Right hindlimb (tissue), 1 donor: Measurements from ENCODE around the gene B4GALNT2.
"Not testable (repeated sequence)": the region's sequence is repeated elsewhere in the genome, so short reads cannot be mapped to it uniquely, and the experiment has no call there.

Source experiments
- DNase-seq: peaks from one replicate; pipeline ENCODE4 v3.0.0-alpha.2; 2018

Gene B4GALNT2

GRCh38 chr17:49121696-49122292 lies 10.8 kb upstream of the B4GALNT2 start:
- DNase-seq = no peak

- no peak for DNase-seq
These were observed 10.0 kb upstream of the B4GALNT2 start for GRCh38 chr17:49122566-49122965.

DNA sequence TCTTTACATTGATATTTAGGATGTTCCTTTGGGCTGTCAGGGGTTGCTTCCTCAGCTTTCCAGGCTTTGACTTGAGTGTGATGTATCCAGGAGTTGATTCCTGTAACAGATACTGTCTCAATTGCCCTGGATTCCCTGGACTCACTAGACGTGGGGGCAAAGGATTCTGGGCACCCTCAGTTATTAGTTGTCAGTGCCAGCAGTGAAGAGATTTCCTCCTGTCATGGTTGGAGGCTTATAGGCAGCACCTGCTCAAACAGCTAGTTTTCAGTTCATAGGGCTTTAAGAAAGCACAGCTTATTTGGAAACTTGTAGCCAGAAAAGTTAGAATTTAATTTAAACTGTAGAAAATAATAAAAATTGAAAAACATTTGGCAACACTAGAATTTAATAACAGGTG lies 9.5 kb upstream of the B4GALNT2 start:
- no peak for DNase-seq

- no peak for DNase-seq
These were observed 7.1 kb upstream of the B4GALNT2 start for GRCh38 chr17:49125449-49125848.

GRCh38 chr17:49126183-49126859 lies 6.2 kb upstream of the B4GALNT2 start:
- DNase-seq = not testable (repeated sequence)

DNA sequence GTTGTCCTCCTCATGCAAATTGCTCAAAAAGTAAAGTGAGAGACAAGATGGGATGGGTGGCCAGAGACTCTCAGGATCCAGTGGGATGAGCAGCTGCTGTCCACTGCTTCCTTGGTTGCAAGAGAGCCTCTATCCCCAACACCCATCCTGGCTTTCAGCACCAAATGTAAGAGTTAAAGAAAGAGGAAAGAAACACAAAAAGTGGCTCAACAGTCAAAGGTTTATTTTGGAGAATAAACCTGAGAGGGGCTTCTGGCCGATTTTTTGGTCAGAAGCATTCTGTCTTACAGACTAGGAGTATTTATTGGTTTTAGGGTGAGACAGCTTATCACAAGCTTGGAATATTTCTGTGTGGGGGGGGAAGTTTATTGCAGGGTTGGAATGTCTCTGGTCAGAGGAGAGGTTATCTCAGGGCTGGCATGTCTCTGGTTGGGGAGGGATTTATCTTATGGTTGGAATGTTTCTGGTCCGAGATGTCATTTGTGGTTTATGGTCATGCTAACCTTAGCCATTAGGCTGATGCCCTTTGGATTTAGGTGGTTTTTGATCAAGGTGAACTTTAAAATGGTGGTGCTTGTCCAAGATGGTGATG lies 3.1 kb upstream of the B4GALNT2 start:
- DNase-seq = not testable (repeated sequence)

DNA sequence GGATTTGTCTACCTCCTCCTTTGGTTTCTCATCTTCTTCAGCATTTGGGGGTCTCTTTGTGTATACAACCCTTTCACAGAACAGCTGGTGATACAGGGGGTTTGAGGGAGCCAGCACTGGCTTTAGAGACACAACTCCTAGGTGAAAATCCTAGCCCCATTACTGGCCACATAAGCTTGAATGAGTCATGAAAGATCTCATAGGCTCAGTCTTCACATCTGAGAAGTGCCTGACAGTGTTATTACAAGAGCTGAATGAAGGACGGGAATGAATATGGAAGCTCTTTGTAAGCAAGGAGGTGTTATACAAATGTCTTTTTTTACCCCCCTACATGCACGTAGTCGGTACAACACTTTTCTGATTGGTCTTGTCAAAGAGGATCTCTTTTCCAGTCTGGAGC lies 1.7 kb upstream of the B4GALNT2 start:
- no peak for DNase-seq

- DNase-seq = no peak
These were observed 261 bp upstream of the B4GALNT2 start for GRCh38 chr17:49132317-49132698.

DNA sequence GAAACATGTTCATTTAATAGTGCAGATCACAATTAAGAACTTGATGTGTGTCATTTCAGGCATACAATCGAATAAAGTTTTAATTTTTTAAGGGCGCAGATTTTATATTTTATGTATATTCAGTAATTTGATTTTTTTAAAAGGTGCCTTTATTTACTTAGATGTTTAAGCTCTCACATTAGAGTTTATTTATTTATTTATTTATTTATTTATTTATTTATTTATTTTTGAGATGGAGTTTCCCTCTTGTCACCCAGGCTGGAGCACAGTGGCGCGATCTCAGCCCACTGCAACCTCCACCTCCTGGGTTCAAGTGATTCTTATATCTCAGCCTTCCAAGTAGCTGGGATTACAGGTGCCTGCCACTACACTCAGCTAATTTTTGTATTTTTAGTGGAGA lies 3.8 kb downstream of the B4GALNT2 start:
- DNase-seq = no peak

DNA sequence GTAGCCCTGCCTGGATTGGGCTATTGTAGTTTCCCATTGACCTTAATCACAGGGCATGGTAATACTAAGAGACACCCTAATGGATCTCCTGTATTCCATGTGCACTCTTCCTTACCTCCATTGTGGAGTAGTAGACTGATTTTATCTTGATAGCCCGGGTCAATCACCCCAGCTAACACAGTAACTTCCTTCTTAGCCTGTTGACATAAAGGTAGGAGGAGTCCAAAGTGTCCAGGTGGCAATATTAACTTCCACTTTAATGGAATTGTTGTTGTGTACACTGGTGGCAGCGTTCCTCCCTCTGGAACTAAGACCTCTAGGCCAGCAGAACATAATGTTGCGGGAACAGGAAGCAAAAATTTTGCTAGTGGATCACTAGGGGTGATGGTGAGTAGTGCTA lies 13.1 kb downstream of the B4GALNT2 start:
- DNase-seq = not testable (repeated sequence)

DNA sequence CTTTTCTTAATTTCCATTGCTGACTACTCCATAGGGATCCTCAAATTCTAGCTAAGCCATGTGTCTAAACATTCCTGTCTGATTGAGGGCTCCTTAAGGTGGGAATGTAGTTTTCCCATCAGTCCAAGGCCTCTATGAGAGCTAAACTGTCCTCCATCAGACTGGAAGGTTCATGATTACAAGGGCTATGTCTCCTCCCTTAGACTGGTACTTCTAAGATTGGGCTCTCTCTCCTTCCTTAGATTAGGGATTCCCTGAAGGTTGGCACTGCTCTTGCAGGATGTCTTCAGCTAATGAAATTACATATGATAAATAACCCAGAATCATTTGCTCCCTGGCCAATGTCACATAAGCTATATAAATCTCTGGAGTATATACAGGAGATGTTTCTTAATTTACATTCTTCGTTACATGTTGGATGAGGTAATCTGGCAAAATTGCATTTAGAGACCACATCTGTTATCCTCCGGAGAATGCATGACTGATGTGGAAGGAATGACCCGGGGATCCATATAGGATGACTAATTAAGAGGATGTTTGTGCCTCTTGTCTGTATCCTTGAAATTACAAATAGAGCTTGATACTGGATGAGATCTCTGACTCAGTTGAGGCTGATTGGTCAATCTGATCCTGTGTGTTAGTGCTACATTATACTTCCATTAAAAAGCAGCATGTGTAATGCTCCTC lies 14.2 kb downstream of the B4GALNT2 start:
- DNase-seq = no peak

- no peak for DNase-seq
These were observed 15.6 kb downstream of the B4GALNT2 start for GRCh38 chr17:49148171-49148570.

DNA sequence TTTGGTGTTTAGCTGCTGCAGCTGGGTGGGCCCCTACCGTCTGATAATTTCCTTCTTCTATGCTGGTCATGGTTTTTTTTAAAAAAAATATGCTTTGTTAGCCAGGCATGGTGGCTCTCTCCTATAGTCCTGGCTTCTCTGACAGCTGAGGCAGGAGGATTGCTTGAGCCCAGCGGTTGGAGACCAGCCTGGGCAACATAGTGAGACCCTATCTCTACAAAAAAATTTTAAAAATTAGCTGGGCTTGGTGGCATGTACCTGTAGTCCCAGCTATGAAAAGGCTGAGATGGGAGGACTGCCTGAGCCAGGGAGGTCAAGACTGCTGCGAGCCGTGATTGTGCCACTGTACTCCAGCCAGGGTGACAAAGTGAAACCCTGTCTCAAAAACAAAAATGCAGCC lies 19.4 kb downstream of the B4GALNT2 start:
- no peak for DNase-seq

- no peak for DNase-seq
These were observed 23.7 kb downstream of the B4GALNT2 start for GRCh38 chr17:49156256-49156655.

DNA sequence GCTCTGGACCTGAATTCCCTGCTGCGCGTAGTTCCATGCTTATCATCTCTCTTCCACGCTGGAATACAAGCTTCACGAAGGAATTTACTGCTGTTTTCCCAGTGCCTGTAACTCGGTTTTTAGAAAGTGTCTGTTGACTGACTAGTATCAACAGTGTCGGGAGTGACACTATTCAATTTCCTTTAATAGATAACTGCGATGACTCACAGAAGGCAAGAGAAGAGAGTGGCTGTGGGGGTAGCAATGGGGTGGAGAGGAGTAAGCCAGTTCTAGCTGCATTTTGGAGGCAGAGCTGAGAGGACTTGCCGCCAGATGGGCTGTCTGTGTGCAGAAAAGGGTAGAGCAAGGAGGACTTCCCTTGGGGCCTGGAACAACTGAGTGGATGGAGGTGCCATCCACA lies 25.2 kb downstream of the B4GALNT2 start:
- no peak for DNase-seq

DNA sequence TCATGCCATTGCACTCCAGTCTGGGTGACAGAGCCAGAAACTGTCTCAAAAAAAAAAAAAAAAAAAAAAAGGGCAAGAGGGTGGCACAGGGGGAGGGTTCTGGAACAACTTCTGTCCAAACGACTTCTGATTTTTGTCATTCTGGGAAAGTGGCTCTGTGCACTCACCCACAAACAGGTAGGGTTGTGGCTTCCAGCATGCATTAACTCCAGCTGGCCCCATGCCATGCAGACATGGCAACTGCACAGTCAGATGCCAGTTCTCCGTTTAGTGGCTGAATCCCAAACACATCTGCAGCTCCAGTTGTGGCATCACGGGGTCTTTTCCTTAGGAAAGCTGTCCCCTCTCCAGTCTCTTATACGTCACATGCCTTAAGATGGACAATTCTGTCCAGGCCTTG lies 30.3 kb downstream of the B4GALNT2 start:
- no peak for DNase-seq

DNA sequence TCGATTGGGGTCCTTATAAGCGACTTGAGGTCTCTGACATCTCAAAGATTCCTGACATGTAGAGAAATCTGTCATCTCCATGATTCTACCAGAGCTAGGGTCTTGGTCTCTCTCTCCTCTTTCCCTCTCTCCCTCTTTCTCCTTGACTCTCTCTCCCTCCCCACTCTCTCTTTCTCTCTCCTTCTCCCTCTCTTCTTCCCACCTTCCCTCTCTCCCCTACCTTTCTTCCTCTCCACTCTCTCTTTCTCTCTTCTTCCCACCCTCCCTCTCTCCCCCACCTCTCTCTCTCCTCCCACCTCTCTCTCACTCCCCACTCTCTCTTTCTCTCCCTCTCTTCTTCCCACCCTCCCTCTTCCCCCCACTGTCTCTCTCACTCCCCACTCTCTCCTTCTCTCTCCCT lies 32.6 kb downstream of the B4GALNT2 start:
- no peak for DNase-seq

DNA sequence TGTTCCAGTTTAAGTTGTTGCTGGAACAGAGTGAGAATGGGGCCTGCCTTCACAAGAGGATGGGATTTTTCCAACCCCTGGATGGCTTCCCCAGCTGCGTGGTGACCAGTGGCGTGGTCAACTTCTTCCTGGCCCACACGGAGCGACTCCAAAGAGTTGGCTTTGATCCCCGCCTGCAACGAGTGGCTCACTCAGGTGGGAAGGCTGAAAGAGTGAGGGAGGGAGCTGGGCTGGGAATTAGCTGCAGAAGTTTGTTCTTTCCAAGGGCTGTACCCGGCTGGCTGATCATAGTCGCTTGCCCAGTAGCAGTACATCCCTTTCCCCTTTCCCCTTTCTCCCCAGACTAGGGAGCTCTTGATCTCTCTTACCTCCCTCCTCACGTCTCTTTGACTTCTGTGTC lies 36.1 kb downstream of the B4GALNT2 start:
- DNase-seq = no peak

DNA sequence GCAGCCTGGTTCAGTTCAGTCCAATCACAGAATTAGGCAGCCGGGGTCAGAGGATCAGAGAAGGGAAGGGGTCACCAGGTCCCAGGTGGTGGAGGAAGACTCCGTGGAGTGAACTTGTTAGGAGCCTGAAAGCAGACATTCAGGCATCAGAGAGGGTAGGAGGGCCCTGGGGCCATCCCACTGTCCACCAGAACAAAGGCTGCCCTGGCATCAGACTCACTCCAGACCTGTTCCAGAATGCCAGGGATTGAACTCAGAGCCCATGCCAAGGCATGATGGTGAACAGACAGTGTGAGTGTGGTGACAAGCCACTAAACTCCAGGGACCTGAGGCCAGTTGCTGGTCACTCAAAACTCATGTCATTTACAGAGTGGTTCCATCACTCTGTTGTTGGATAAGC lies 37.6 kb downstream of the B4GALNT2 start:
- no peak for DNase-seq

DNA sequence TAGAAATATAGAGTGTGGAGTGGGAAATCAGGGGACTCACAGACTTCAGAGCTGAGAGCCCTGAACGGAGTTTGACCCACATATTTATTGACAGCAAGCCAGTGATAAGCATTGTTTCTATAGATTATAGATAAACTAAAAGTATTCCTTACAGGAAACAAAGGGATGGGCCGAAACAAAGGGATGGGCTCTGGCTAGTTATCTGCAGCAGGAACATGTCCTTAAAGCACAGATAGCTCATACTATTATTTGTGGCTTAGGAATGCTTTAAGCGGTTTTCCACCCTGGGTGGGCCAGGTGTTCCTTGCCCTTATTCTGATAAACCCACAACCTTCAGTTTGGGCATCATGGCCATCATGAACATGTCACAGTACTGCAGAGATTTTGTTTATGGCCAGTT lies 38.1 kb downstream of the B4GALNT2 start:
- DNase-seq = not testable (repeated sequence)

GRCh38 chr17:49175978-49176377 lies 43.4 kb downstream of the B4GALNT2 start:
- not testable (repeated sequence) for DNase-seq

DNA sequence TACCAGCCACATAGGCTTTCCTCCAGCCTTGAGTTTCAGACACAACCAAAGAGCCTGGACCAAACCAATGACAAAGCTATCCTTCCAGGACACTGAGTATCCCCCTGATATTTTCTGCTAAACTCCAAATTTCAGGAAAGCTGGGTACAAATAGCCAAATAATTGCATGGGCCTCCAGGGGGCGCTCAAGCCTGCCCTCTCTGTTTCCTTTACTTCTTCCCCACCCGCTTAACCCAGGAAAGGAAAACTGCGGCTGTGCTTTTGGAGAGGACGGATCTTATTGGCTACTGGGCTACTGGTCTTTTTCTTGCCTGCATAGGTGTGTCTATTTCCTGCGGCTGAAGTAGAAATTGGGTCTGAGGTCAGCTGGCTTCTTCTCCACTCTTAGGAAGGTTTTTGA lies 47.7 kb downstream of the B4GALNT2 start:
- peak; percentile 41 for DNase-seq

DNA sequence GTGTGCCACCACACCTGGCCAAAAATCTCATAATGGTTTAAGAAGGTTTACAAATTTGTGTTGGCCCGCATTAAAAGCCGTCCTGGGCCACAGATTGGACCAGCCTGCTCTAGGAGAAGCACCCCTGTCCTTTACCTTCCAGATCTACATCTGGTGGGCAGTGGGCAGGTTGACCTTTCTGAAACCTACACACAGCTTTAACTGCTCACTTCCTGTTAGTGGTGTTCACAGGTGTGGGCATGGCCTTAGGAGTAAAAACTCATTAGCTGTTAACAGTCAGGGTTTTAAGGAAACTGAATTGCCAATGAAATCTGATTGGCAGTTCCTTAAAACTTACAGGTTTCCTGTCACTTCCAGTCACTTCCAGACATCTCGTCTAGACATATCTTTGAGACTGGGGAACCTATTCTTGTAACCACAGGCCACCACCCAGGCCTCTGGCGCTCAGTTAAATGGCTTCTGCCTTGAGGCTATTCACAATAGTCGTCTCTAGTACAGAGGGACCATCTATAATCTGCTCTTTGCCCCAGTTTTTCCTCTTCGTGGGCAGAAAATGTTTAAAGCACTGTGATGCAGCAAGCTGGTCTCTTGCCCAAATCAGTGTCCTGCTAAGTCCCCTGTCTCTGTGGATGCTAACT lies 48.5 kb downstream of the B4GALNT2 start:
- DNase-seq = no peak

GRCh38 chr17:49183341-49183740 lies 50.8 kb downstream of the B4GALNT2 start:
- DNase-seq = no peak
